ENCODE measurements around the gene RPRML. TPM values are rescaled to one million over a fixed set of nuclear protein-coding genes. Genes with fewer than 3 reads are reported as not detected.

RPRML gene
- total RNA-seq, 1 donor from 2014 or later: 0.46 TPM

DNA sequence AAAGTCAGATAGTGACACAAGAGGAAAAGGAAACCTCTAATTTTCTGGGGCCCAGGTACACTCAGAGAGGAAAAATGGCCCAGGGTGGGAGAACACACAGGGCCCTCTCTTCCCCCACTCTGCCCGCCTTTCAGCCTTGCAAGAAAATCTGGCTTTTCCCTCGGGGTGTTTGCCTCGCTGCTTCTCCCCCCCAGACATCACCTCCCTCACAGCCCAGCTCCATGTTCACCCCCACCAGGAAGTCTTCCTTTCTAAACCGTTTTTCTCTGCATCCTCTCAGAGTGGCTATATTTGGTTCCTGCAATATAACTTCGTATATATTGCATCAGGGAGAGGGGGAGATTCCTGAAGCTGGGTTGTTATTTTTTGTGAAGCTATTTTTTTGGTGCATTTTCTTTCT is 27.3 kb downstream of the RPRML start:
- TF ChIP-seq, protein P1, sequence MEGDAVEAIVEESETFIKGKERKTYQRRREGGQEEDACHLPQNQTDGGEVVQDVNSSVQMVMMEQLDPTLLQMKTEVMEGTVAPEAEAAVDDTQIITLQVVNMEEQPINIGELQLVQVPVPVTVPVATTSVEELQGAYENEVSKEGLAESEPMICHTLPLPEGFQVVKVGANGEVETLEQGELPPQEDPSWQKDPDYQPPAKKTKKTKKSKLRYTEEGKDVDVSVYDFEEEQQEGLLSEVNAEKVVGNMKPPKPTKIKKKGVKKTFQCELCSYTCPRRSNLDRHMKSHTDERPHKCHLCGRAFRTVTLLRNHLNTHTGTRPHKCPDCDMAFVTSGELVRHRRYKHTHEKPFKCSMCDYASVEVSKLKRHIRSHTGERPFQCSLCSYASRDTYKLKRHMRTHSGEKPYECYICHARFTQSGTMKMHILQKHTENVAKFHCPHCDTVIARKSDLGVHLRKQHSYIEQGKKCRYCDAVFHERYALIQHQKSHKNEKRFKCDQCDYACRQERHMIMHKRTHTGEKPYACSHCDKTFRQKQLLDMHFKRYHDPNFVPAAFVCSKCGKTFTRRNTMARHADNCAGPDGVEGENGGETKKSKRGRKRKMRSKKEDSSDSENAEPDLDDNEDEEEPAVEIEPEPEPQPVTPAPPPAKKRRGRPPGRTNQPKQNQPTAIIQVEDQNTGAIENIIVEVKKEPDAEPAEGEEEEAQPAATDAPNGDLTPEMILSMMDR (conservative IDR thresholded peaks at IDR 0.05): no peak
- Mint-ChIP-seq H3K36me3 (peaks cover 6% of the 10 kb centered on the region), H3K27me3 (peaks cover 4% of the 10 kb centered on the region), H3K27ac (no peak overlapping the region), H3K4me3 (no peak overlapping the region), H3K9me3 (no peaks in the 10 kb centered on the region), H3K4me1 (ENCODE audit: unreplicated experiment) (peaks cover 6% of the 10 kb centered on the region)
- no peak for DNase-seq (ENCODE audit: extremely low spot score, unreplicated experiment)

DNA sequence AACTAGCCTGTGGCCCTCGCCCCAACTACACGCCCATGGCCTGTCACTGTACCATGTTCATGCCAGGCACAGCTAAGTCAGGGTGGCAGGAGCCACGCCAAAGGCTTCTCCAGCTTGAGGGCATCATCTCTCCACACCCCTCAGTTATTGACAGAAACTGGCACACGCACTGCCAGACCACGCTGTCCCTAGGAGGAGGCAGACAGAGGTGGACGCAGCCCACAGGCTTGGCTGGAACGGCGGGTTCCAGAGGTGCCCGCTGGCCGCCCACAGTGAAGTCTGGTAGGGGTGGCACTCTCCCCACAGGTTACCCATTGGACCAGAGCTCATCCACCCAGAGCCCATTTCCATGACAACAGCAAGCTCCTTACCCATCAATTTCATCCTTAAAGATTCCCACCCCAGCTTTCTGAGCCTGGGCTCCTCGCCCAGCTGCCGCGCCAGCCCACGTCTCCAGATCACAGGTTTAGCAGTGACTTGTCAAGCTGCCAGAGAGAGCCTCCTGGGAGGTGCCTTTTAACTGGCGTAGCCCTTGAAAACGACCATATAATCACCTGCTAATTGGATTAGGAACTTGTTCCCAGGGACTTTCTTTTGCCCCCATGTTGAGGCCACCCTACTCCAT is 27.9 kb downstream of the RPRML start:
- Mint-ChIP-seq H3K4me3 (no peak overlapping the region), H3K9me3 (no peaks in the 10 kb centered on the region), H3K27ac (no peak overlapping the region), H3K36me3 (peaks cover 6% of the 10 kb centered on the region), H3K4me1 (ENCODE audit: unreplicated experiment) (peaks cover 6% of the 10 kb centered on the region), H3K27me3 (peaks cover 4% of the 10 kb centered on the region)
- DNase-seq (ENCODE audit: extremely low spot score, unreplicated experiment): no peak
- TF ChIP-seq, protein P1 (conservative IDR thresholded peaks at IDR 0.05): no peak

DNA sequence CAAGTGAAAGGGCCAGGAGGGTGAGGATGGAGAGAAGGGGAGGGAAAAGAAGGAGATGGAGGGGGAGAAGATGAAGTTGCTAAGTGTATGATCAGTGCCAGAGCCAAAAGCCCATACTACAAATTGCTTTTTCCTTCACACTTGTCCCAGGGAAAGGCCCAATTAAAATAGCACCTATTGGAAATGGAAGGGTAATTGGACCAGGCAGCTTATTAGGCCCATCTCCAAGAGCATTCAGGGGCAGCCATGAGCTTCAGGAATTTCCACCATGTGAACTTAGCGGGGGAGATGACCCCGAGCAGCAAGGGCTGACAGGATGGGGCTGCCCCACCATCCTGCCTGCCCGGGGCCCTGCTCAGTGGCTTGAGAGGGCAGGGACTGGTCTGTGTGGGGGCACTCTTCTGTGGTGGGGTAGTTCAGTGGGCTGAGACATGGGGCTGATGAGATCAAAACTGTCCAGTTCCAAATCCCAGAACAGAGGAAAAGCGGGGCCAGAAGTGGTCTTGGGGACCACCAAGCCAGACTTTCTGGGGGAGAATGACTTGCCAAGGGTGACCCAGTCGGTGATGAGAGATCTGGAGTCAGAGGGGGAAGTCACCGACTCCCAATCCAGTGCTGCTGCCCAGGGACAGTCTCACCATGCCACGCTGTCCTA is 28.6 kb downstream of the RPRML start:
- no peak for DNase-seq (ENCODE audit: extremely low spot score, unreplicated experiment)
- H3K4me1 Mint-ChIP-seq (ENCODE audit: unreplicated experiment): peaks cover 6% of the 10 kb centered on the region
- TF ChIP-seq, protein P1 (conservative IDR thresholded peaks at IDR 0.05): no peak
- H3K27ac Mint-ChIP-seq: no peak overlapping the region
- H3K36me3 Mint-ChIP-seq: peaks cover 2% of the 10 kb centered on the region
- H3K27me3 Mint-ChIP-seq: peaks cover 4% of the 10 kb centered on the region
- H3K9me3 Mint-ChIP-seq: no peaks in the 10 kb centered on the region
- H3K4me3 Mint-ChIP-seq: no peak overlapping the region

DNA sequence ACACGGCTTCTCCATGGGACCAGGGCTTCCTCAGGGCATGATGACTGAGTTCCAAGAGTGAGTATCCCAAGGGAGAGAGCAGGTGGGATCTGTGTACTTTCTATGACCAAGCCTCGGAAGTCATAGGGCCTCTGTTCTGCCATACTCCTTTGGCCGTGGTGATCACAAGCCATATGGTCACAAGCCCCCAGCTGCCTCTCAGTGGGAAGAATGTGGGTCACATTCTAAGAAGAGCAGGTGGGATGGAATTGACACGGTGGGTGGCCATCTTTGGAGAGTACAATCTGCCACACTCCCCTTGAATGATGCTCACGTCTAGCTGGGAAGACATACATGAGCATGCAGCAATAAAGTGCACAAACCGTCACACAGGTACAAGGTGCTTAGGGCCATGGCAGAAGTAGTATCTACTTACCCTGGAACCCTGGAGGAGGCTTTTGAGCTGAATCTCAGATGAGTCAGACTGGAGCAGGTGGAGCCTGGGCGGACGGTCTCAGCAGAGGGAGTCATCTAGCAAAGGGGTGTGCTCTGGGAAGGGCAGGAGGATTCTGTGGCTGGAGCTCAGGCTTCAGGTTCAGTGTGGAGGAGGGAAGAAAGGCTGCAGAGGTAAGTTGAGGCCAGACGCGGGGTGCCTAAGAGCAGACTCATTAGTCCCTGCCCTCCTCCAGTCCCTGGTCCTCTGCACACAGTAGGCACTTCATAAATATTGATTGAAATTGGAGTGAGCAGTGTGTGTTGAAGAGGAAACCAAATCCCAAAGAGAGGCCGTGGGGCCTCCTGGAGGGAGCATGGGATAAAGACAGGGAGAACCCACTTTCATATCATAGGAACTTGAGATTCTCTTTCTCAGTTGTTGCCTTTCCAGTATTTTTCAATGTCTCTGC is 29.5 kb downstream of the RPRML start:
- H3K4me3 Mint-ChIP-seq: no peak overlapping the region
- peaks cover 7% of the 10 kb centered on the region for H3K27me3 Mint-ChIP-seq
- no peaks in the 10 kb centered on the region for H3K9me3 Mint-ChIP-seq
- DNase-seq (ENCODE audit: extremely low spot score, unreplicated experiment): no peak
- TF ChIP-seq, protein P1 (conservative IDR thresholded peaks at IDR 0.05): no peak
- peaks cover 14% of the 10 kb centered on the region for H3K4me1 Mint-ChIP-seq (ENCODE audit: unreplicated experiment)
- H3K27ac Mint-ChIP-seq: peak overlapping the region; percentile 41
- no peaks in the 10 kb centered on the region for H3K36me3 Mint-ChIP-seq

DNA sequence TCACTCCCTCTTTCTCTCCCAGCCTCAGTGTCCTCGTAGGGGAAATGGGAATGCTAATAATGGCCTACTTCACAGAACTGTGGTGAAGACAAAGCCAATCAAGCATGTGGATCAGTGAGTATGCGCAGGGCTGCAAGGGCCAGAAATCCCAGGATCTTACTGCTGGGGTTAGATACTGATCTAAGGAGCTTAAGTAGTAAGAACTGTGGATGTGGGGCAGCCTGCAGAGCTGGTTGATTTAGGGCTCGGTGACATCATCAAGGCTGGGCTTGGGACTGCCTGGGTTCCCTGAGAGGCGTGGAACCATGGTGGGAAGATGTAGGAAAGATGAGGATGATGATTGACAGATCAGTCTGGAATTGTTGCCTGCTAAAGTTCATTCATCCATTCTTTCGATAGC is 30.5 kb downstream of the RPRML start:
- peaks cover 20% of the 10 kb centered on the region for H3K4me1 Mint-ChIP-seq (ENCODE audit: unreplicated experiment)
- no peaks in the 10 kb centered on the region for H3K36me3 Mint-ChIP-seq
- H3K27me3 Mint-ChIP-seq: peaks cover 7% of the 10 kb centered on the region
- no peaks in the 10 kb centered on the region for H3K9me3 Mint-ChIP-seq
- H3K27ac Mint-ChIP-seq: no peak overlapping the region
- no peak for DNase-seq (ENCODE audit: extremely low spot score, unreplicated experiment)
- TF ChIP-seq, protein P1 (conservative IDR thresholded peaks at IDR 0.05): no peak
- H3K4me3 Mint-ChIP-seq: no peak overlapping the region

Measured in type B pancreatic cell (in vitro differentiated cells).